Anterior cingulate cortex (tissue), 58 donors: ENCODE measurements around the gene PRKCB.
A peak's percentile ranks its signal among the peaks of the same experiment; 100 is the strongest.

Experiments
- DNase-seq, 58 donors: peaks; one replicate each; lab custom pipeline; 2025; lab: John Stamatoyannopoulos, UW

PRKCB gene

DNA sequence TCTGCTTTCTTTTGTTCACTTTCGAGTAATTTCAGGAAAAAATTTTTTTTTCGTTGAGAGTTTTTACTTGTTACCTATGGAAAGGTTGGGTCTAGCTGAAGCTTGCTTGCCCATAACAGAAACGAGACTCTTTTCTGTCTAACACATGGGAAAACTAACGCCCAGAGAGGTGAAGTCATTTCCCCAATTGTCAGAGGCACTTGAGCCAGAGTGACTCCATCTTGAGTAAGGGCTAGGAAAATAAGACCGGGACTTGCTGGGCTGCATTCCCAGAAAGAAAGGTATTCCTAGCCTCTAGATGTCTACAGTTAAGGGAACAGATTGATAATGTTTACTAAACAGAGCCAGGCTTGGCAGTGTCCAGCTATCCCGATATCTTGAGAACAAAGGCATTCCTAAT lies 26.8 kb downstream of the PRKCB start:
- no peak for DNase-seq

DNA sequence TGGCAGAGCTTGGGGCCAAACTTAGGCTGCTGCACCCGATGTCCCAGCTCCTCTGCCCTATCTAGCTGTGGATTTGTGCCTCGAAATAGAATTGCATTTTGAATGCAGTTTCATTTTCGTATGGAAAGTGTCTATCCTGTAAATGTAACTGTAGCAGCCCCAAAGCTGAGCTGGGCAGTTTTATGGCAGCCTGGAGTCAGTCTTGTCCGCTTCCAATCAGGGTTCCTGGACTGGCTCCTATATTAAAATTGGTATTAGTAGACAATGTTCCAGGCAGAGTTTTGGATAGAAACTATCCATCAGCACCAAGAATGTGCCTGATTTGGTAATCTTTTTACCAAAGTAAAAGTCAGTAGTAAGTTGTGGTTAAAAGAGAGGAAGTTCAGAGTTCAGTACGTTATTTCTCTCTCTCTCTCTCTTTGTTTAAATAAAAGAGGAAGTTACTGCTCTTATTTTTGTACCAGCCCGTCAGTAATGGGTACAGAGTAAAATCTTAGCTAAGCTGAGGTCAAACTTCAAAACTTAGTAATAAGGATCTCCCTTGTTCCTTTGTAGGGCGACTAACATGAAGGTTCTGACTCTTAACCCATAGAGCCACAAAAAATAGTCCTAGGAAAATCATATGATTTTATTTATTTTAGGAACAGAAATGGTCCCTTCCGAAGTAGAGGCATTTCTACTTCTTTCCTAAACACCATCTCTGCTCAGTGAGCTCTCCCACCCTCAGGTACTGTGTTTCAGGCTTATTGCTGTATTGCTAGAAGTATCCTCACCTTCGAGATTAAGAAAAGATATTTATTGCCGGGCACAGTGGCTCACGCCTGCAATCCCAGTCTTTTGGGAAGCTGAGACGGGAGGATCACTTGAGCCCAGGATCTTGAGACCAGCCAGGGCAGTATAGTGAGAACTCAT lies 28.0 kb downstream of the PRKCB start:
- DNase-seq = no peak

GRCh38 chr16:23865853-23866252 lies 30.1 kb downstream of the PRKCB start:
- DNase-seq = no peak

GRCh38 chr16:23866621-23867020 lies 30.8 kb downstream of the PRKCB start:
- DNase-seq = no peak

DNA sequence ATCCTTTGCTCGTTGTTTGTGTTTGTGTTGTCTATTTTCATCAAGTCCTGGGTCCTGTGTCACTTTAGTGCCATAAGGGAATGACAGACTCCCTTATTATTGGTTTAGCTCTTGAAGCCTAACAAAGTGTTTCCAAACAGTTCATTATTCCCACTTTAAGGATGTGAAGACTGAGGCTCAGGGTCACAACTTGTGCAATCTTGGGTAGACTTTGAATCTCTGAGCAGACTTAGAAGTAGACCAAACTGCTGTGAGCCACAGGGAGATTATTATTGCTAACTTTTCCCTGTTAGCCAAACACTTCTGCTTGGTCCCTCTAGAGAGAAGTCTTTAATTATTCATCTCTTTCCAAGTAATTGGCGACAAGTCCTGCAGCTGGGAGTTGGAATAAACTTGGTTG lies 31.8 kb downstream of the PRKCB start:
- DNase-seq = no peak

DNA sequence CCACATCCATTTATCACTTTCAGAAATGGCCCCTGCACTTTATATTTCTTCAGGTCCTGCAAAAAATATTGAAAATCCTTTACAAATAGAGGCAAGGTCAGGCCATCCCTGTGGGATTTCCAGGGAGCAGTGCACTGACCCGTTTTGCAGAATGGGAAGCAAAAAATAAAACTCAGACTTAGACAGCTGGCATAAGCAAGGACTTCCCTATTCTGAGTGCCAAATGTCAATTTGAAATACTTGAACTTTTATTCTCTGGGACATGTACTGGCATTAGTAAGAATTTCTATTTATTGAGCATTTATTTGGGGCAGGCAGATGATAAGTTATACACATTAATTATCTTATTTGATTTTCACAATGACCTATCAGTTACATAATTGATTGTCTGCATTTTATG lies 32.4 kb downstream of the PRKCB start:
- no peak for DNase-seq

- no peak for DNase-seq
Observed at GRCh38 chr16:23869052-23869451, 33.3 kb downstream of the PRKCB start.

- peak in 15 of 58 donors; percentile 6 to 65 (median 19) for DNase-seq
Observed at GRCh38 chr16:23871924-23872323, 36.1 kb downstream of the PRKCB start.

DNA sequence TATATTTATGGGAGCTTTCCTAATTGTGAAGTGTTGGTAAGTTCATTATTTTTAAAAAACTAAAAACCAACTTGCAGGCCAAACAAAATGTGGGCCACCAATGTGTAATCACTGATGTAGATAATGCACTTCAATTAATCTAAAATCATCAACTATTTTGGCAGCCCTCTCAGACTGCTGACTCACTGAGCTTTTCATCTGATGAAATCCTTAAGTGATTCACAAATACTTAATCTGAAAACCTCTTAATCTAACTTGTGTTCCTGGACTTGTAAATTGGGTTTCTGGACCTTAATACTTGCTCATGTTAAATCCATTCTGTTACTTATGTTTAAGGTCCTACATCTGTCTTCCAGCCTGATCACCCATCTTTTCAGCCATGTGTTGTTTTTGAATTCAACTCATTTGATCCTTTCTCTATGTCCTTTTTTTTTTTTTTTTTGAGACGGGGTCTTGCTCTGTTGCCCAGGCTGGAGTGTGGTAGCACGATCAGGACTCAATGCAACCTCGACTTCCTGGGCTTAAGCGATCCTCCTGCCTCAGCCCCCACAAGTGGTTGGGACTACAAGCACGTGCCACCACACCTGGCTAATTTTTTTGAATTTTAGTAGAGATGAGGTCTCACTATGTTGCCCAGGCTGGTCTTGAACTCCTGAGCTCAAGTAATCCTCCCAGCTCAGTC lies 39.0 kb downstream of the PRKCB start:
- no peak for DNase-seq

DNA sequence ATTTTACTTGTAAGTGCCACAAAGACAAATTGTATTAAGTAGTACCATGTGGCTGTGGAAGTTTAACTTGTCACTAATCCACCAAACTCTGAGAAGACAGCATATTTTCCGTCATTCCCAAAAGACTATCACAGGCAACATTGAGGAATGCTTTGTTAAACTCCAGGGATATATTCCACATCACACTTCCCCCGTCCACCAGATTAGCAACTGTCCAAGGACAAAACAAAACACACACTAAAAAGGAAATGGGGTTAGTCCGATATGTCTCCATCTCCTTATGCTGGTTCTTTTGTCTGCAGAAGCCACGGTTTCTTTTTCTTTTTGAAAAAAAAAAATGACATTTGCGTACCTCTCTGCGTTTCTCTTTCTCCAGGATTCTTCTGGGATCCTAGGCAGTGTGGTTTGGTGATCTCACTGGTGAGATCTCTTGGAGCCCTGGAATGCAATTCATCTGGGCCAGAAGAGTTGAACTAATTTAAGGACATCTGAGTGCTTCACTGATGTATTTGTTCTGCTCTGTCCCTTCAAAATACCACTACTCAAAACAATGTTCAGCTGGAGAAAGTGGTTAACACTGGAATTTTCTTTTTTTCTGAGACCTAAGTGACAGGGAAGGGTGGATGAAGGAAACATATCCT lies 40.6 kb downstream of the PRKCB start:
- DNase-seq = peak in 1 of 58 donors; percentile 19

DNA sequence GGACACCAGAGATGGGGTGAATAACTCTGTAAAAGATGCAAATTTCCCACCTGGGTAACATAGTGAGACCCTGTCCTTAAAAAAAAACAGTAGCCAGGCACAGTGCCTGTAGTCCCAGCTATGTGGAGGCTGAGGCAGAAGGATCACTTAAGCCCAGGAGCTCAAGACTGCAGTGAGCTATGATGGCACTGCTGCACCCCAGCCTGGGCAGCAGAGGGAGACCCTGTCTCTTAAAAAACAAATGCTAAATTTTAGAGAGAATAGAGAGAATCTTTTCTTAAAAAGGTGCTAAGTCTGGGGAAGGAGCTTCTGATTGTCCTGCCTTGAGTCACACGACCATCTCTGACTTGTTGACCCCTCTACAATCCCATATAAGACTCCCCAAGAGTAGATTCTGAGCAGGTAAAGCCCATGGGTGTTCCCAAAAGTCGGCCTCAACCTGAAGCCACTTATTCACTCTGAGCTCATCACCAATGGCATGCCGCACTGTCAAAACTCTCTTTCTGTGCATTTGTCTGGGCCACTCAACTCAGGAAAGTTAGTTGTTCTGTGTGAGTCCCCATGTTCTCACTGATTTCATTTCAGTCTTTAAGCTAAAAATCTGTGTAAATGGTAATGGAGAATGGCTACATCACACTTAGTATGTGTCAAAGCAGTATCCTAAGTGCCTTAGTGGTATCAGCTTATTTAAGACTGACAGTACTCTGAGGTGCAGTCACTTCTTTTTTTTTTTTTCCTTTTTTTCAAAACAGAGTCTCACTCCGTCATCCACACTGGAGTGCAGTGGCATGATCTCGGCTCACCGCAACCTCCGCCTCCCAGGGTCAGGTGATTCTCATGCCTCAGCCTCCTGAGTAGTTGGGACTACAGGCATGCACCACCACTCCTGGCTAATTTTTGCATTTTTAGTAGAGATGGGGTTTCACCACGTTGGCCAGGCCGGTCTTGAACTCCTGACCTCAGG lies 41.6 kb downstream of the PRKCB start:
- no peak for DNase-seq

- DNase-seq = no peak
Observed at GRCh38 chr16:23879735-23880373, 44.1 kb downstream of the PRKCB start.

GRCh38 chr16:23889189-23889588 lies 53.4 kb downstream of the PRKCB start:
- DNase-seq = no peak

GRCh38 chr16:23893986-23894385 lies 58.2 kb downstream of the PRKCB start:
- DNase-seq = no peak

GRCh38 chr16:23895052-23895451 lies 59.3 kb downstream of the PRKCB start:
- no peak for DNase-seq

DNA sequence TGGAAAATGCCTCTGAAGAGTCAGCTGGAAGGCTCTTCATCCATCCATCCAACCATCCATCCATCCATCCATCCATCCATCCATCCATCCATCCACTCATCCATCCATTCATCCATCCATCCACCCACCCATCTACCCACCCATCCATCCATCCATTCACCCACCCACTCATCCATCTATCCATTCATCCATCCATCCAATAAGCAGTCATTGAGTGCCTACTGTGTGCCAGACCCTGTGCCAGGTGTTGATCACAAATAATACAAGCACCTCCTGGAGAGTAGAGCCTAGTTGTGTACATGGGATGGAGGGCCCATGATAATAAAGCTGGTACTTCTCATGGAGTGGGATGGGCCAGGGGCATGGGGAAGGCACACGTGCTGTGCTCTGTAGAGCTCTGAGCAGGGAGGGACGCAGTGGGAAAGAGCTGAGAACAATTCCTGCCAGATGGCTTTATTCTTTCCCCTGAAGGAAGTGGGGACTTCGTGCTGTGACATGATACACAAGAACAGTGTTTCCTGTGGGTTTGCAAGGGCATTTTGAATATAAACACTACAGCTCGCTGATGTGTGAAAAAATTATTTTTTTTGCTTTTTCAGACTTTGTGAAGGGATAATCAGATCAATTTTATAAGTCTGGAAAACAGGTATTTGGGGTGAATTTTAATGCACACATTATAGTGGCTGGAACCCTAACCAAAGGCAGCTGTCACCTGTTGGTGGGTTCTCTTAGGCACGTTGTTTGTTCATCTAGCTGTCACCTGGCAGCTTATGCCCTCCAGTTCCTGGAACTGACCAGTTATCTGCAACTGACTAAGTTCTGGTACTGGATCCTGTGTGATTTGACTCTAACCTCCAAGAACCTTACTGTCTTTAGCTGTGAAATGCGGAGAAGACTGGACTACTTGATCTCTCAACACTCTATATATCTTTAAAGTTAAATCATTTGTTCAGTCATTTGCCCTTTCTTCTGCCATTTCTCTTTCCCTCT lies 61.3 kb downstream of the PRKCB start:
- DNase-seq = no peak

DNA sequence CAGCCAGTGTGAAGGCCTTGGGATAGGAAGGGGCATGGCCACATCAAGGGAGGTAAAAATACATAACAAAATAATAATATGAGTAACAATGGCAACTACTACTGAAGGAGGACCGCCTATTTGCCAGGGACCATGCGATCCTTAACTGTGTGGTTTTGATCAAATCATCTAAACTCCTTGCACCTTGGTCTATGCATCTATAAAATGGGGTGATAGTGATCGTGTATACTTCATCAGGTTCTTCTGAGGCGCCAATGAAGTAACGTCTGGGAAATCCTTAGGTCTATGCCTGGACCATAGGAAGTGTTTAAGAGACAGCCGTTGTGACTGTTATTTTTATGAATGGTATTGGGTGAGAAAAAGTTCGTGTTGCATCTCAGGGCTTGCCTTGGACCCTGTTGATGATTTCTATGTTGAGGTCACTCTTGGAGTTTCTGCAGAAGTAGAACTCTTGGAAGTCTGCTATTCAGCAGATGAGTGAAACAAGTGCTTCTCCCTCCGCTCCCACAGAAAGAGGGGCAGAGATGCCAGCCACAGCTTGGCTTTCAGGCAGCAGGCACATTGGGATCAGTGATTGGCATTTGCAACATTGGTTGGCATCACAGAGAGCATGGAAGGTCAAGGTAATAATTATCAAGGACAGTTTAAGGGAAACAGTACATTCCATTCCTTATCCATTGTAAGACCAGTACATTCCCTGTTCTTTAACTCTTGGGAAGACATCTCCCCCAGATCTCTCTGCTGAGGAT lies 63.1 kb downstream of the PRKCB start:
- DNase-seq = no peak

DNA sequence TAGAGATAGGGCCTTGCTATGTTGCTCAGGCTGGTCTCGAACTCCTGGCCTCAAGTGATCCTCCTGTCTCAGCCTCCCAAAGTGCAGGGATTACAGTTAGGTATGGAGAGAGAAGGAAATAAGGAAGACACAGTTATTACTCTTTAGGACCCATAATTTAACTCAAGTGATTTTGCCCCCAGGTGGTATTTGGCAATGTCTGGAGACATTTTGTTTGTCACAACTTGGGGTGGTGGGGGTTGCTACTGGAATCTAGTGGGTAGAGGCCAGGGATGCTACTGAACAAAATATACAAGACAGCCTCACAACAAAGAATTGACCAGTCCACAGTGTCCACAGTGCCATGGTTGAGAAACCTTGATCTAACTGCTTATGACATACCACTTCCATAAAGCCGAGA lies 64.1 kb downstream of the PRKCB start:
- no peak for DNase-seq
